GM13977 (cell line): ENCODE measurements around the gene GATAD2B.

Experiments
- DNase-seq: peaks from one replicate; pipeline ENCODE4 v3.0.0; 2012; ENCODE audit warnings: low spot score
- in situ Hi-C: fragments of 300-500 bp; cut with MboI; formaldehyde crosslinking; loops from one replicate; pipeline ENCODE4 v1.12.0; 2022; ENCODE audit warnings: low sequenced_read_pairs, low pct_unique_long_range_greater_than_20kb, mixed read lengths, inconsistent platforms; ENCODE audit not compliant: unreplicated experiment
- TF ChIP-seq, protein P1 (sequence below): IDR thresholded peaks from 2 replicates; pipeline ENCODE4 v1.5.1; 2012; ENCODE audit warnings: mild to moderate bottlenecking, control low read depth; ENCODE audit not compliant: insufficient read depth; ENCODE audit errors: extremely low read depth, missing control alignments

GATAD2B gene

DNA sequence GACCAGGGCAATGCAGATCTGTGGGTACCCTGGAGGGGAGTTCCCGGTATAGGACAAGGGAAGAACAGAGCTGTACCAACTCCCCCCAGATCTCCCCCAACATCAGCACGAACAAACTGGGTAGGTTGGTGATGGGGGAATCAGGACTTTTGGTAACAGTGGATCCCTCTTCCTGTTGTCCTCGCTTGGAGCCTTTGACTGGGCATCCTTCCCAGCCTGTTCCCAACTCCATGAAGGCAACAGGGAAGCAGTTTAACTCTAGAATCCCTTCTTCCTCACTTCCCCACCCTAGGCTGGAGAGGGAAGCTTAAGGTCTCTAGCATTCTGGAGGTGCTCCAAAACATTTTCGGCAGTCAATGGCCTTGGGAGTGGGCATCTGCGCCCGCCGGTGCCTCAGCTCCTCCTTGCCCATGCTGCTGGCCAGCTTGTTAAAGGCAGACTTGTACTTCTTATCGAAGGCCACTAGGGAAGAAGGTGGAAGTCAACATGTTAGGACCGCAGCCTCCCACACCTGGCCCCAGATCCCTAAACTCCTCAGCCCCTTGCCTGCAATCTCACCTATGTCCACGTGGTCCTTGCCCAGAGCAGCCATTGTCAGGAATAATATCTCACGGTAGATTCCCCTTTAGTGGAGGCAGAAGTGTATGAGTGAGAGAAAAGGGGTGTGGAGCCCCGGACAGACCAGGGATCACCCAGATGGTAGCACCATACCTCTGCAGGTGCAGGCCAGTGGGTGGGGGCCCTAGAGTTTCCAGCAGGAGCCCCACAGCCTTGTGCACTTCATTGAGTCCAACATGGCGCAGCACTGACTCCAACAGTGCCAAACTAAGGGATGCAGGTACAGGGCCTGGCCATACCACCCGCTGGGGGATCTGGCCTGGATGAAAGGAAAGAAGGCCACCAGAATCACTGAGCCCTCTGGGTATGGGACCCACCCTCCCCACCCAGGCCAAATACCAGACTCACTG is 7.5 kb upstream of the GATAD2B start:
- no peak for DNase-seq
- in situ Hi-C loops, result no loop called here
- TF ChIP-seq, protein P1, sequence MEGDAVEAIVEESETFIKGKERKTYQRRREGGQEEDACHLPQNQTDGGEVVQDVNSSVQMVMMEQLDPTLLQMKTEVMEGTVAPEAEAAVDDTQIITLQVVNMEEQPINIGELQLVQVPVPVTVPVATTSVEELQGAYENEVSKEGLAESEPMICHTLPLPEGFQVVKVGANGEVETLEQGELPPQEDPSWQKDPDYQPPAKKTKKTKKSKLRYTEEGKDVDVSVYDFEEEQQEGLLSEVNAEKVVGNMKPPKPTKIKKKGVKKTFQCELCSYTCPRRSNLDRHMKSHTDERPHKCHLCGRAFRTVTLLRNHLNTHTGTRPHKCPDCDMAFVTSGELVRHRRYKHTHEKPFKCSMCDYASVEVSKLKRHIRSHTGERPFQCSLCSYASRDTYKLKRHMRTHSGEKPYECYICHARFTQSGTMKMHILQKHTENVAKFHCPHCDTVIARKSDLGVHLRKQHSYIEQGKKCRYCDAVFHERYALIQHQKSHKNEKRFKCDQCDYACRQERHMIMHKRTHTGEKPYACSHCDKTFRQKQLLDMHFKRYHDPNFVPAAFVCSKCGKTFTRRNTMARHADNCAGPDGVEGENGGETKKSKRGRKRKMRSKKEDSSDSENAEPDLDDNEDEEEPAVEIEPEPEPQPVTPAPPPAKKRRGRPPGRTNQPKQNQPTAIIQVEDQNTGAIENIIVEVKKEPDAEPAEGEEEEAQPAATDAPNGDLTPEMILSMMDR, result no peak

DNA sequence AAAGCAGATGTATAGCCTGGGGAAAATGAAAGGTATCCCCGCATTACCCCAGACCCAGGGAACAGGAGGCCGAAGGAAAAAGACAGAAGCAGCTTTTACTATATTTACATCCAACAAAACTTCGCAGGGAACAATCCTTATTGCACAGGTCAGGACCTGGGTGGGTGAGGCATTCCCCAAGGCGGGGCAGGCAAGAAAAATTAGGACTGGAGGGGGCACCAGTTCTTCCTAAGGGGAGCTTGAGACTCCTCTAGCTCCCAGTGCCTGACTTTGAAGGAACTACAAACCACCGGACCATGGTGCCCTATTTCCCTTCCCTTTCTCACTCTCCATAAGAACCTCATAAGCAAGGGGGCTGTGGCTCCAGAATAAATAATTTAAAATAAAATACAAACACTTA is 6.7 kb upstream of the GATAD2B start:
- in situ Hi-C loops, result no loop called here
- no peak for DNase-seq
- TF ChIP-seq, protein P1, result no peak

DNA sequence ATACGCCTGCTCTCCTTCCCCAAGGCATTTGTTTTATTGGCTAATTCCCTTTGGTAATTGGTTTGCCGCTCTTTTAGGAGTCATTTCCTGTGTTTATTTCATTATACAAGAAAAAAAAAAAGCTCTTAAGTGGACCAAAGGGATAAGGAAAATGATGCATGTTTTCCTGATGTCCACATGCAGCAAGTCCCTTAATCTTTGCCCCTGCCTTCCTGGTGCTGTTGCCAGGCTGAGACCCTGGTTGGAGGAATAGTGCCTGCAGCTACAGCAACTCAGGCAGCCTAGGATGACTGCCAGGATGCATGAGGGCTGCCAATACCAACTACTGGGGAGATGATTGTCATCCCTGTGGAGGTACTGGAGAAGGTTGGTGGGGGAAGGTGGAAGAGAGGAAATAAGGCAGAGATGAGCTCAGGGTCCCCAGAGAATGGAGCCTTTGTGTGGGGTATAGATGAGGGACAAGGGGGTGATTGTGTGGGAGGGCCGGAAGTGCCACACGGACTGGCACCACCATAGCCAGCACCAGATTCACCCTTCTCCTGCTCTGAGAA is 6.1 kb upstream of the GATAD2B start:
- TF ChIP-seq, protein P1, result no peak
- DNase-seq, result no peak
- in situ Hi-C loops, result no loop called here

DNA sequence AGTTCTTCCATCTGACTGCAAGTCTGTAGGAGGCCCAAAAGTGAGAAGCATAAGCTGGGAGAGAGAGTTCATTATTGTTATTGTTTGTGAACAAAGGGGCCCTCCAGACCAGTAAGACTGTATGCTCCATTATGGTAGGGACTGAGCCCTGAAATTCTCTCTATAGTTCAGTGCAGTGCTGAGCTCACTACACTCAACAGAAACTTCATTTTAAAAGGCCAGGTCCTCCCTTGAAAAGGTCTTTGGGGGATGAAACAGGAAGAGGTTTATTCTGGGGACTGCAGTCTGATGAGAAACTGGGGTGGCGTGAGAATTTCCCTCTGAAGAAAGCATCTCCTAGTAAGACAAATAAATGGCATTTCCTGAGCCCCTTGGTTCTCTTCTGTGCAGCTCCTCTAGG is 5.5 kb upstream of the GATAD2B start:
- in situ Hi-C loops, result no loop called here
- DNase-seq, result peak; percentile 44
- TF ChIP-seq, protein P1, result no peak

DNA sequence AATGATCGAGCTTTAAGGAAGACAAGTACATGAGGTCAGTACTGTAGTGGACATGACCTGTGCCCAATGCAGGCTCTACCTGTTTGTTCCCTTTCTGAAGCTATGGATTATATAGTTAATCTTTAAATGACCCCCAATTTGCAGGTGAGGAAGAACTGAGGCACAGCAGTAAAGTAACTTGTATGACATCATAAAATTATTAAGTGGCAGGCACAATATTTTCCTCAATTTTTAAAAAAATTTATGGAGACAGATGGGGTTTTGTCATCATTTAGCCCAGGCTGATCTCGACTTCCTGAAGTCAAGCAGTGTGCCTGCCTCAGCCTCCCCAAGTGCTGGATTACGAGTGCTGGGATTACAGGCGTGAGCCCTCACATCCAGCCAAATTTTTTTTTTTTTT is 3.6 kb upstream of the GATAD2B start:
- no peak for DNase-seq
- TF ChIP-seq, protein P1, result no peak
- in situ Hi-C loops, result no loop called here

DNA sequence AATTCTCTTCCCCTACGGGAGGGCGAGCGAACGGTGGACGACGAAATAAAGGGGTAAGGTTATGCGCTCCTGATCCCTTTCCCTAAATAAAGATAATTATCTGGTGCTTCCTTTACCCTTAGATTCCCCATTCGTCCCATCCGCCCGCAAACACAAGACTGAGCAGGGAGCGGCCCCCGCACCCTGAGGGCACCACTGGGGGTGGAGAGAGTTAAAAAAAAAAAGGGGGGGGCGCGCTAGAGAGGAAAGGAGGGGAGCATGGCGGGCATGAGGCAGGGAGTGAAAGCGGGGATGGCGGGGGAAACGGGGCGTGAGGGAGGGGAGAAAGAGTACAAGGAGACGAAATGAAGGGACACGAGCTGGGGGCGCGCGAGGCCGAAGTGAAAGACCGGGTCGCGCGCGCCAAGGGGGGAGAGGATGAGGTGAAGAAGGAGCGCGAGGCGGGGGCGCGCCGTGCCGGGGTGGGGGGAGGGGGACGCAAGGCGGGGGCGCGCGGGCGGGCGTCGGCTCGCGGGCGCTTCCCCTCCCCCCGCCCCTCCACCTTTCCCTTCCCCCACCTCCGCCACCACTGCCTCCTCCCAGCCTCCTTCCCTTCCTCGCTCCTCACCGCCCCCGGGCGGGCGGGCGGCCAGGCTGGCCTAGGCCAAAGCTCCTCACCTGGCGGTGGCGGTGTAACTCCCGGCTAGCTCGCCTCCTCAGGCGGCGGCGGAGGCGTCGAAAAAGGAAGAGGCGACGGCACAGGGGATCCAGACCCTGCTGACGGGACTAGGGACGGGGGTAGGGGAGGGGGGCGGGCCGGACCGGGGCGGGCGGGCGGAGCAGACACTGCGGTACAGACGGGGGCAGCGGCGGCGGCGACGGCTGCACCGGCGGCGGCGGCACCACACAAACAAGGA is 448 bp downstream of the GATAD2B start:
- in situ Hi-C loops, result no loop called here
- DNase-seq, result no peak
- TF ChIP-seq, protein P1, result peak; percentile 44
